Hepatocyte (in vitro differentiated cells): Measurements from ENCODE around the gene CUL9.

Source experiments
- EZH2 ChIP-seq: fragments of 200-600 bp; sonication (generic); IDR thresholded peaks from 2 replicates; pipeline ENCODE4 v1.6.1; 2016; ENCODE audit warnings: antibody characterized with exemption, mild to moderate bottlenecking, borderline replicate concordance
- EZH2phosphoT487 ChIP-seq: fragments of 200-600 bp; sonication (generic); IDR thresholded peaks from one replicate; pipeline ENCODE4 v1.6.1; 2018; ENCODE audit warnings: antibody characterized with exemption, mild to moderate bottlenecking, low read depth, moderate library complexity; ENCODE audit not compliant: unreplicated experiment, severe bottlenecking
- TF ChIP-seq, protein P1 (sequence below): fragments of 200-600 bp; sonication (generic); IDR thresholded peaks from 2 replicates; pipeline ENCODE4 v1.5.1; 2016; ENCODE audit warnings: antibody characterized with exemption, mild to moderate bottlenecking; ENCODE audit not compliant: poor library complexity

DNA sequence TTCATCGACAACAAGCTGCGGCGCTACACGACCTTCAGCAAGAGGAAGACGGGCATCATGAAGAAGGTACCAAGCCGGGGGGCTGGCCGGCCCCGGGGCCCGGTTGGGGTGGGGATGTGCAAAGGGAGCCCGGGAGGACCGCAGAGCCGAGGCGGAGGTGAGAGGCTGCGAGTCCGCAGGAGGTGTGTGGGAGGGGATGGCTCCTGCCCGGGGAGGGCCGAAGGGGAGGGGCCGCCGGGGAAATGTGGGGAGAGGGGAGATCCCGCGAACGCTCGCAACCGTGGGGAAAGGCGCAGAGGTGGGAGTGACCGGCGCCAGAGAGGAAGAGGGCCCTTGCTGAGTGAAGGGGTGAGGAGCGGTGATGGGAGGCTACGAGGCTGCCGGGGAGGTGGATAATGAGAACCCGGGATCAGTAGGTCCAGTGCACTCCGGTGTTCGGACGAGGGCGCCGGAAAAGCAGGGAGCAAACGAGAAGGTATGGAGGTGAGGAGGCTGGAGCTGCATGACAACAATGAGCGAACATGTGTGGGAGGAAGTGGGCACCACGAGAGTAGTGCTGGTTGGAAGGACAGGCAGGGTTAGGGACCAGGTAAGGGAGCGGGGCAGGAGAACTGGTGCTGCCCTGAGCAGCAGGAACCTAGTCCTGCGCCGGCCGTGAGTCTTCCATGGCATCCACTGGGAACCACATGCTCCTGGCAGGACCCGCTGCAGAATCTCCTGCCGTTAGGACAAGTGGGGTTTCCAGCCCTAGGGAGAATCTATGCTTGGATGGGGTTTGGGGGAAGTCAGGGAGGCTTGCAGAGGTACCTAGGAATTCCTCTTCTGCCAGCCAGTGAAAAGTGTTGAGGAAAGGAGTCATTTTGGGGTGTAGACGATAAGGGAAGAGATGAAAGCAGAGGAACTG lies 9.6 kb upstream of the CUL9 start:
- TF ChIP-seq, protein P1, sequence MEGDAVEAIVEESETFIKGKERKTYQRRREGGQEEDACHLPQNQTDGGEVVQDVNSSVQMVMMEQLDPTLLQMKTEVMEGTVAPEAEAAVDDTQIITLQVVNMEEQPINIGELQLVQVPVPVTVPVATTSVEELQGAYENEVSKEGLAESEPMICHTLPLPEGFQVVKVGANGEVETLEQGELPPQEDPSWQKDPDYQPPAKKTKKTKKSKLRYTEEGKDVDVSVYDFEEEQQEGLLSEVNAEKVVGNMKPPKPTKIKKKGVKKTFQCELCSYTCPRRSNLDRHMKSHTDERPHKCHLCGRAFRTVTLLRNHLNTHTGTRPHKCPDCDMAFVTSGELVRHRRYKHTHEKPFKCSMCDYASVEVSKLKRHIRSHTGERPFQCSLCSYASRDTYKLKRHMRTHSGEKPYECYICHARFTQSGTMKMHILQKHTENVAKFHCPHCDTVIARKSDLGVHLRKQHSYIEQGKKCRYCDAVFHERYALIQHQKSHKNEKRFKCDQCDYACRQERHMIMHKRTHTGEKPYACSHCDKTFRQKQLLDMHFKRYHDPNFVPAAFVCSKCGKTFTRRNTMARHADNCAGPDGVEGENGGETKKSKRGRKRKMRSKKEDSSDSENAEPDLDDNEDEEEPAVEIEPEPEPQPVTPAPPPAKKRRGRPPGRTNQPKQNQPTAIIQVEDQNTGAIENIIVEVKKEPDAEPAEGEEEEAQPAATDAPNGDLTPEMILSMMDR = no peak
- TF ChIP-seq EZH2phosphoT487 (no peak), EZH2 (no peak)
